Astrocyte (in vitro differentiated cells and primary cell): ENCODE results near the gene KCNQ4.

Experiments used
- EZH2 ChIP-seq: IDR thresholded peaks from 2 replicates; pipeline ENCODE4 v1.6.1; 2012; ENCODE audit warnings: mild to moderate bottlenecking, low read length, inconsistent platforms; ENCODE audit not compliant: insufficient read depth
- TF ChIP-seq, protein P1 (sequence below): IDR thresholded peaks from 2 replicates; pipeline ENCODE4 v1.5.1; 2011; ENCODE audit warnings: low read depth, mild to moderate bottlenecking, inconsistent platforms, low read length, moderate library complexity; ENCODE audit not compliant: insufficient read depth

DNA sequence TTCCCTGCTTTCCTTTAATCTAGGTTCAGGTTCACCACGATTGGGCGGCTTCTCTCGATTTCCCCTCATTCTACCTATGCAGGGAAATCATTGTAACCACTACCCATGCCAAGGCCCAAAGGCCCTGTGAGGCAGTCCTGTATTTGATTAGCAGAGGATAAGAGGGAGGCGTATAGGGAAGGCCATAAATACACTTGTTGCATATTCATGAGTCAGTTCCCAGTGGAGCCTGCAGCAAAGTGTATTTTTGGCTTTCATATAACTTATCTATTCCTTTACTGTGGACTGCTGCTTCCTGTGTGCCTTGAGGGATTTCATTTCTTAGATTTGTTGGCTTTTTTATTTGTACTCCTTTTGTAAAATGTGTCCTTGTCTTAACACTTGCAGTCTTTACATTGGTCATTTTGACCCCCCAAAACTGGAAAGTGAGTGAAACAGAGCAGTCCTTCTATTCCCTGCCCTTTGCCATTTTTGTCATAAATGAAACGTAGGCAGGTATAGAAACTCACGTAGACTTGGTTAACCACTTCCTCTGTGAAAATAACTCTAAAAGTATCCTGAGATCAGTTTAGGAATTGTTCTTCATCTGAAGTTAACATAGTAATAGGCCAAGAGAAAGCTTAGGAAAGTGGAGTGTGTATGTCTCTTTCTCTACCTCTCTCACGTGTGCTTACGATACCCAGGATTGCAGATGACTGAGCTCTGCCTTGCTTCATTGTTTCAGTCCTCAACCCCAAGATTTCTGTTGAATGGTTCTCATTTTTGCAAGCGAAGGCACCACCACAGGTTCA is 19.6 kb upstream of the KCNQ4 start:
- TF ChIP-seq, protein P1, sequence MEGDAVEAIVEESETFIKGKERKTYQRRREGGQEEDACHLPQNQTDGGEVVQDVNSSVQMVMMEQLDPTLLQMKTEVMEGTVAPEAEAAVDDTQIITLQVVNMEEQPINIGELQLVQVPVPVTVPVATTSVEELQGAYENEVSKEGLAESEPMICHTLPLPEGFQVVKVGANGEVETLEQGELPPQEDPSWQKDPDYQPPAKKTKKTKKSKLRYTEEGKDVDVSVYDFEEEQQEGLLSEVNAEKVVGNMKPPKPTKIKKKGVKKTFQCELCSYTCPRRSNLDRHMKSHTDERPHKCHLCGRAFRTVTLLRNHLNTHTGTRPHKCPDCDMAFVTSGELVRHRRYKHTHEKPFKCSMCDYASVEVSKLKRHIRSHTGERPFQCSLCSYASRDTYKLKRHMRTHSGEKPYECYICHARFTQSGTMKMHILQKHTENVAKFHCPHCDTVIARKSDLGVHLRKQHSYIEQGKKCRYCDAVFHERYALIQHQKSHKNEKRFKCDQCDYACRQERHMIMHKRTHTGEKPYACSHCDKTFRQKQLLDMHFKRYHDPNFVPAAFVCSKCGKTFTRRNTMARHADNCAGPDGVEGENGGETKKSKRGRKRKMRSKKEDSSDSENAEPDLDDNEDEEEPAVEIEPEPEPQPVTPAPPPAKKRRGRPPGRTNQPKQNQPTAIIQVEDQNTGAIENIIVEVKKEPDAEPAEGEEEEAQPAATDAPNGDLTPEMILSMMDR = no peak
- no peak for TF ChIP-seq EZH2
